ENCODE results near the gene GCHFR. TPM values are rescaled to one million over a fixed set of nuclear protein-coding genes. Genes with fewer than 3 reads are reported as not detected.

GCHFR gene
- total RNA-seq, 4 donors from 2014 or later = 17.1 to 73.4 (median 34.7) TPM

DNA sequence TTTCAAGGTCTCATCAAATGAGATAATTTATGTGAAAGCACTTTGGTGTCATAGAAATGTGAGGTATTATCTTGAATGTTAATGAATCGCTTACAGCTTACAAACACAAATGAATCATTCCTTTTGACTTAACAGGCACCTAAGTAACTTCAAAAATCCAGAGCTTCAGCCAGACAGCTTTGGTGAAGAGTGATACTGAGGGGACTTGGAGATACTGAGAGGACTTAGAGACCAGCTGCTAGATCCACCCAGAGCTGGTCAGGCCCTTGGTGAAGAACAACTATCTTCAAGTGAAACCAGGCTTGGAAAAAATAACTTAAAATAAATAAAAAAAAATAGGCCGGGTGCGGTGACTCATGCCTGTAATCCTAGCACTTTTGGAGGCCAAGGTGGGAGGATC is 26.9 kb downstream of the GCHFR start:
- WGBS, 2 donors = 80 to 91% methylated on average over 3 of the region's 3 CpGs
- TF ChIP-seq, protein P1, sequence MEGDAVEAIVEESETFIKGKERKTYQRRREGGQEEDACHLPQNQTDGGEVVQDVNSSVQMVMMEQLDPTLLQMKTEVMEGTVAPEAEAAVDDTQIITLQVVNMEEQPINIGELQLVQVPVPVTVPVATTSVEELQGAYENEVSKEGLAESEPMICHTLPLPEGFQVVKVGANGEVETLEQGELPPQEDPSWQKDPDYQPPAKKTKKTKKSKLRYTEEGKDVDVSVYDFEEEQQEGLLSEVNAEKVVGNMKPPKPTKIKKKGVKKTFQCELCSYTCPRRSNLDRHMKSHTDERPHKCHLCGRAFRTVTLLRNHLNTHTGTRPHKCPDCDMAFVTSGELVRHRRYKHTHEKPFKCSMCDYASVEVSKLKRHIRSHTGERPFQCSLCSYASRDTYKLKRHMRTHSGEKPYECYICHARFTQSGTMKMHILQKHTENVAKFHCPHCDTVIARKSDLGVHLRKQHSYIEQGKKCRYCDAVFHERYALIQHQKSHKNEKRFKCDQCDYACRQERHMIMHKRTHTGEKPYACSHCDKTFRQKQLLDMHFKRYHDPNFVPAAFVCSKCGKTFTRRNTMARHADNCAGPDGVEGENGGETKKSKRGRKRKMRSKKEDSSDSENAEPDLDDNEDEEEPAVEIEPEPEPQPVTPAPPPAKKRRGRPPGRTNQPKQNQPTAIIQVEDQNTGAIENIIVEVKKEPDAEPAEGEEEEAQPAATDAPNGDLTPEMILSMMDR (IDR thresholded peaks at IDR 0.05) = no peak
- no peak for TF ChIP-seq POLR2A (IDR thresholded peaks at IDR 0.05)
- H3K4me3 ChIP-seq (replicated peaks in 1 of 3) = no peak overlapping the region
- no peak for DNase-seq
- intact Hi-C loops (cut with DNase I) = no loop called here
- H3K27ac ChIP-seq = no peak overlapping the region
- H3K9me3 ChIP-seq = no peaks in the 10 kb centered on the region
- no peaks in the 10 kb centered on the region for H3K27me3 ChIP-seq
- H3K36me3 ChIP-seq = no peaks in the 10 kb centered on the region
- peaks cover 19 to 37% of the 10 kb centered on the region in 2 donors for H3K4me1 ChIP-seq

DNA sequence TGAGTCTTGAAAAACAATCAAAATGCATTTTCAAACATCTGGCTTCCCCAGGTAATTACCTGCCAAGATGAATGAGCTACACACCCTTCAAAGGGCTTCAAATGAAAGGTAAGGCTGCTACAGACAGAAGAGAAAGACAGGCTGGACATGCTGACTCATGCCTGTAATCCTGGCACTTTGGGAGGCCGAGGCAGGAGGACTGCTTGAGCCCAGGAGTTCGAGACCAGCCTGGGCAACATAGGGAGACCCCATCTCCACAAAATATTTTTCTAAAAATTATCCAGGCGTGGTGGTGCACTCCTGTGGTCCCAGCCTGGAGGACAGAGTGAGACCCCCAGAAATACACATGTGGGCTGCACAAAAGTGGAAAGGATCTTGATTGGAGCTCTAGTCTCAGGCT is 28.5 kb downstream of the GCHFR start:
- H3K4me3 ChIP-seq (replicated peaks in 1 of 3) = no peak overlapping the region
- intact Hi-C loops (cut with DNase I) = no loop called here
- H3K27me3 ChIP-seq = no peaks in the 10 kb centered on the region
- TF ChIP-seq POLR2A (IDR thresholded peaks at IDR 0.05) = no peak
- TF ChIP-seq, protein P1 (IDR thresholded peaks at IDR 0.05) = no peak
- no peaks in the 10 kb centered on the region for H3K36me3 ChIP-seq
- 96 to 100% methylated on average over 3 of the region's 3 CpGs for WGBS, 2 donors
- no peak overlapping the region for H3K27ac ChIP-seq
- H3K4me1 ChIP-seq = peaks cover 5 to 23% of the 10 kb centered on the region in 2 donors
- H3K9me3 ChIP-seq = no peaks in the 10 kb centered on the region
- no peak for DNase-seq

- peak in 1 of 2 donors; percentile 16 for DNase-seq
- Histone ChIP-seq H3K4me1 (peaks cover 4 to 14% of the 10 kb centered on the region in 2 donors), H3K9me3 (no peaks in the 10 kb centered on the region), H3K36me3 (no peaks in the 10 kb centered on the region), H3K27me3 (no peaks in the 10 kb centered on the region), H3K4me3 (replicated peaks in 1 of 3) (no peak overlapping the region), H3K27ac (no peak overlapping the region)
- 83 to 89% methylated on average over 9 of the region's 9 CpGs for WGBS, 2 donors
- TF ChIP-seq, protein P1 (IDR thresholded peaks at IDR 0.05) = no peak
- no peak for TF ChIP-seq POLR2A (IDR thresholded peaks at IDR 0.05)
- intact Hi-C loops (cut with DNase I) = no loop called here
These were observed 29.5 kb downstream of the GCHFR start for GRCh38 chr15:40793216-40793989.

GRCh38 chr15:40796041-40796440 is 32.2 kb downstream of the GCHFR start:
- intact Hi-C loops (cut with DNase I) = no loop called here
- no peak overlapping the region for H3K27ac ChIP-seq
- H3K4me3 ChIP-seq (replicated peaks in 1 of 3) = no peak overlapping the region
- H3K36me3 ChIP-seq = no peaks in the 10 kb centered on the region
- 77 to 78% methylated on average over 2 of the region's 2 CpGs for WGBS, 2 donors
- TF ChIP-seq POLR2A (IDR thresholded peaks at IDR 0.05) = no peak
- TF ChIP-seq, protein P1 (IDR thresholded peaks at IDR 0.05) = no peak
- H3K27me3 ChIP-seq = no peaks in the 10 kb centered on the region
- DNase-seq = no peak
- H3K4me1 ChIP-seq = peaks cover 0 to 3% of the 10 kb centered on the region in 2 donors
- no peaks in the 10 kb centered on the region for H3K9me3 ChIP-seq

DNA sequence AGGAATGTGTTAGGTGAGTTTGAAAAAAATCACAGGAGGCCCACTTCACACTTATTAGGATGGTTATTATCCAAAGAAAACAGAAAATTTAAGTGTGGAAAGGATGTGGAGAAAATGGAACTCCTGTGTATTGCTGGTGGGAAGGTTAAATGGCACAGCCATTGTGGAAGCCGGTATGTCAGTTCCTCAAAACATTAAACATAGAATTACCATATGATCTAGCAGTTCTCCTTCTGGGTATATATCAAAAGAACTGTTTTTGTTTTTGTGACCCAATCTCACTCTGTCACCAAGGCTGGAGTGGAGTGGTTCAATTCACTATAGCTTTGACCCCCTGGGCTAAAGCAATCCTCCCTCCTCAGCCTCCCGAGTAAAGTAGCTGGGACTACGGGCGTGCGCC is 32.6 kb downstream of the GCHFR start:
- H3K27me3 ChIP-seq = no peaks in the 10 kb centered on the region
- peaks cover 0 to 3% of the 10 kb centered on the region in 2 donors for H3K4me1 ChIP-seq
- H3K27ac ChIP-seq = no peak overlapping the region
- no peak for TF ChIP-seq POLR2A (IDR thresholded peaks at IDR 0.05)
- TF ChIP-seq, protein P1 (IDR thresholded peaks at IDR 0.05) = no peak
- no peaks in the 10 kb centered on the region for H3K36me3 ChIP-seq
- no peak for DNase-seq
- intact Hi-C loops (cut with DNase I) = no loop called here
- no peak overlapping the region for H3K4me3 ChIP-seq (replicated peaks in 1 of 3)
- 92 to 95% methylated on average over 5 of the region's 5 CpGs for WGBS, 2 donors
- no peaks in the 10 kb centered on the region for H3K9me3 ChIP-seq
